OCI-LY3 (cell line): ENCODE data around the gene MCF2L2.

Experiments
- H2AFZ ChIP-seq: fragments of 200-600, 300-600 bp; shearing (Covaris generic); 2 replicates; pipeline ENCODE4 v1.6.0; 2014; ENCODE audit warnings: antibody characterized with exemption, low read depth, low read length
- H3K27ac ChIP-seq: fragments of 200-600, 300-600 bp; sonication (generic); 2 replicates; pipeline ENCODE4 v1.5.1; 2014; ENCODE audit warnings: mild to moderate bottlenecking, low read length, moderate library complexity, mixed read lengths
- H3K27me3 ChIP-seq: fragments of 200-600, 300-600 bp; sonication (generic); 2 replicates; pipeline ENCODE4 v1.6.1; 2014; ENCODE audit warnings: low read depth, low read length, mixed read lengths
- H3K36me3 ChIP-seq: fragments of 200-600, 300-600 bp; sonication (generic); replicated peaks from 2 replicates; pipeline ENCODE3; 2014; ENCODE audit warnings: low read depth, low read length, mixed read lengths
- H3K4me1 ChIP-seq: fragments of 300-600, 200-600 bp; sonication (generic); 2 replicates; pipeline ENCODE4 v1.6.1; 2014; ENCODE audit warnings: low read length, mixed read lengths
- H3K4me2 ChIP-seq: fragments of 200-600, 300-600 bp; sonication (generic); 2 replicates; pipeline ENCODE4 v1.6.1; 2014; ENCODE audit warnings: low read length, mixed read lengths
- H3K4me3 ChIP-seq: fragments of 300-600, 200-600 bp; sonication (generic); 2 replicates; pipeline ENCODE4 v1.5.1; 2014; ENCODE audit warnings: antibody characterized with exemption, mild to moderate bottlenecking, low read length, moderate library complexity
- H3K79me2 ChIP-seq: fragments of 300-600, 200-600 bp; shearing (Covaris generic); 2 replicates; pipeline ENCODE4 v1.6.1; 2014; ENCODE audit warnings: mild to moderate bottlenecking, low read length, mixed read lengths
- H3K9ac ChIP-seq: fragments of 300-600, 200-600 bp; shearing (Covaris generic); 2 replicates; pipeline ENCODE4 v1.6.0; 2014; ENCODE audit warnings: mild to moderate bottlenecking, low read length, moderate library complexity
- H3K9me3 ChIP-seq: fragments of 200-600, 300-600 bp; shearing (Covaris generic); 2 replicates; pipeline ENCODE4 v1.6.1; 2014; ENCODE audit warnings: low read length, mixed read lengths; ENCODE audit not compliant: insufficient read depth
- H4K20me1 ChIP-seq: fragments of 200-600, 300-600 bp; sonication (generic); 2 replicates; pipeline ENCODE4 v1.6.1; 2016; ENCODE audit warnings: low read length, mixed read lengths; ENCODE audit not compliant: insufficient read depth
- EZH2phosphoT487 ChIP-seq: fragments of 200-600 bp; shearing (Covaris generic); IDR thresholded peaks from 2 replicates; pipeline ENCODE4 v1.6.1; 2018; ENCODE audit warnings: antibody characterized with exemption, mixed run types, low read depth
- TF ChIP-seq, protein P1 (sequence below): fragments of 200-600, 300-600 bp; sonication (generic); IDR thresholded peaks from 2 replicates; pipeline ENCODE4 v1.5.1; 2014; ENCODE audit warnings: antibody characterized with exemption, low read length, low read depth

MCF2L2 gene

DNA sequence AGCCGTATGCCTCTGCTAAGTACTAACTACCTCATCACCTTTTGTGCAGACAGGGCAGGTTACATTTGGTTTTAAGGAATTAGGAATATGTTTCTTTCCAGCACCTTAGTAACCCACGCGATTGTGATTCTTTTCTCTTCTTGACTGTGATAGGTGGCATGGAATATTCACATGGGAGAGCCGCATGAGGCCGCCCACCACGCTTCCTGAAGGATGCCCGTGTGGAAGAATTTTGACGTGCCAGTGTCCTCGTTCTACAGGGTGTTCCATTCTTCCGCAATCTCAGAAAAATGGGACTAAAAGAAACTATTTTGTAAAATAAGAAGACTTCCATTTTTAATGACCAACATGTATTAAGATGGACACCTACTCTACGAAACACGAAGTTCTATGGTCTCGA, 159.1 kb downstream of the MCF2L2 start:
- H3K4me3 ChIP-seq, result no peak overlapping the region
- H3K27me3 ChIP-seq, result no peaks in the 10 kb centered on the region
- no peak overlapping the region for H2AFZ ChIP-seq
- no peaks in the 10 kb centered on the region for H4K20me1 ChIP-seq
- H3K4me1 ChIP-seq, result no peaks in the 10 kb centered on the region
- H3K27ac ChIP-seq, result no peak overlapping the region
- TF ChIP-seq, protein P1, sequence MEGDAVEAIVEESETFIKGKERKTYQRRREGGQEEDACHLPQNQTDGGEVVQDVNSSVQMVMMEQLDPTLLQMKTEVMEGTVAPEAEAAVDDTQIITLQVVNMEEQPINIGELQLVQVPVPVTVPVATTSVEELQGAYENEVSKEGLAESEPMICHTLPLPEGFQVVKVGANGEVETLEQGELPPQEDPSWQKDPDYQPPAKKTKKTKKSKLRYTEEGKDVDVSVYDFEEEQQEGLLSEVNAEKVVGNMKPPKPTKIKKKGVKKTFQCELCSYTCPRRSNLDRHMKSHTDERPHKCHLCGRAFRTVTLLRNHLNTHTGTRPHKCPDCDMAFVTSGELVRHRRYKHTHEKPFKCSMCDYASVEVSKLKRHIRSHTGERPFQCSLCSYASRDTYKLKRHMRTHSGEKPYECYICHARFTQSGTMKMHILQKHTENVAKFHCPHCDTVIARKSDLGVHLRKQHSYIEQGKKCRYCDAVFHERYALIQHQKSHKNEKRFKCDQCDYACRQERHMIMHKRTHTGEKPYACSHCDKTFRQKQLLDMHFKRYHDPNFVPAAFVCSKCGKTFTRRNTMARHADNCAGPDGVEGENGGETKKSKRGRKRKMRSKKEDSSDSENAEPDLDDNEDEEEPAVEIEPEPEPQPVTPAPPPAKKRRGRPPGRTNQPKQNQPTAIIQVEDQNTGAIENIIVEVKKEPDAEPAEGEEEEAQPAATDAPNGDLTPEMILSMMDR, result no peak
- TF ChIP-seq EZH2phosphoT487, result no peak
- H3K9ac ChIP-seq, result no peak overlapping the region
- H3K36me3 ChIP-seq, result no peaks in the 10 kb centered on the region
- H3K79me2 ChIP-seq, result no peaks in the 10 kb centered on the region
- no peaks in the 10 kb centered on the region for H3K9me3 ChIP-seq
- H3K4me2 ChIP-seq, result no peak overlapping the region

DNA sequence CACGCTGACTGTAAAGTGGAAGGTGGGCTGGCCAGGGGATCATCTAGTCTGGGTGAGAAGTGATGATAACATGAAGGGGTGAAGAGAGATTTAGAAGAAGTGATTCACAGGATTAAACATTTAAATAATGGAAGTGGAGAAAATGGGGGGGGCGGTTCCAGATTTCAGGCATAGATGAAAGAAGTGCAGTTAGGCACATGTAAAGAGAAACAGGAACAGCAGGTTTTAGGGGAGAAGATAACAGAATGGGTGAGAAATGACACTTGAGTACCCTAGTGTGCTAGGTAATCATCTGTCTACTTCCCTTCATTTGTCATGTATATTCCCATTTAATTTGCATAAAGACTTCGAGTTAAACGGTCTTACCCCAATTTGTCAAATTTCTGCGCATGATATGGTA, 160.1 kb downstream of the MCF2L2 start:
- no peaks in the 10 kb centered on the region for H4K20me1 ChIP-seq
- no peaks in the 10 kb centered on the region for H3K27me3 ChIP-seq
- no peak overlapping the region for H3K4me2 ChIP-seq
- H3K9ac ChIP-seq, result no peak overlapping the region
- H3K27ac ChIP-seq, result no peak overlapping the region
- no peak overlapping the region for H2AFZ ChIP-seq
- no peaks in the 10 kb centered on the region for H3K36me3 ChIP-seq
- no peaks in the 10 kb centered on the region for H3K9me3 ChIP-seq
- no peaks in the 10 kb centered on the region for H3K79me2 ChIP-seq
- no peaks in the 10 kb centered on the region for H3K4me1 ChIP-seq
- H3K4me3 ChIP-seq, result no peak overlapping the region
- TF ChIP-seq, protein P1, result no peak
- no peak for TF ChIP-seq EZH2phosphoT487

DNA sequence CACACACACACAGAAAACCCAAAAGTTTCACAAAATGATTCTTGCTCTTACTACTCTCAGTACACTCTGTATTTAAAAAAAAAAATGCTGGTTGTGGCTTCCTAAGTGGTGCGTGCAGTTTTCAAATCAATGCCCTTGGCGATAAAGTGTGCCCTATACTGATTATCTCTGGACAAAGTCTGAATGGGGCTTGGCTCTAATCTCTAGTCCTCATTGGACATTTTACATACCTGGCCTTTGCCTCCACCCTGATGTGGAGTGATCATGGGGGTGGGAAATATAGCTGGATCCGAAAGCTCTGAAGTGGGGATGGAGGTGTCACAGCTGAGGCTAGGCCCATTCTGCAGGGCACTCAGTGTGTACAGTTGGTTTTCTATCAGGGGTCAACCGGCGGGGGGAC, 161.3 kb downstream of the MCF2L2 start:
- Histone ChIP-seq H3K27ac (no peak overlapping the region), H3K4me2 (no peak overlapping the region), H3K36me3 (no peaks in the 10 kb centered on the region), H3K9me3 (no peaks in the 10 kb centered on the region), H2AFZ (no peak overlapping the region), H3K9ac (no peak overlapping the region), H3K79me2 (no peaks in the 10 kb centered on the region), H3K4me1 (no peaks in the 10 kb centered on the region), H3K4me3 (no peak overlapping the region), H4K20me1 (no peaks in the 10 kb centered on the region), H3K27me3 (no peaks in the 10 kb centered on the region)
- TF ChIP-seq, protein P1, result no peak
- no peak for TF ChIP-seq EZH2phosphoT487

DNA sequence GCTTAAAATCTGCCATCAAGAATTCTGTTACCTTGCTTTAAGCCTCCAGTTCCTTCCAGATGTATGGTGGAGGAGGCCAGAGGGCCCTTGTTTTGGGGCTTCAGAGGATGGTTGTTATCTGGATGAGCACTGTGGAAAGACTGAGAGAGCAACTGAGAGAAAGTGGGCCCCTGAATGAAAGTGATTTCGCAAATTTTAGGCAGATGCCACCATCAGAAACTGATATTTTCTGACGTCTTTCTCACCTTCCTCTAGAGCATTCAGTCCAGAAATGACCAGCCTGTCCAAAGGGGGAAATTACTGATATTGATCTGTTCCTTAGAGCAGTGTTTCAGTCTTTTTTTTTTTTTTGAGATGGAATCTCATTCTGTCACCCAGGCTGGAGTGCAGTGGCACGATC, 162.0 kb downstream of the MCF2L2 start:
- H3K27ac ChIP-seq, result no peak overlapping the region

More for the DNA sequence above, 162.0 kb downstream of the MCF2L2 start:
- Histone ChIP-seq H3K4me3 (no peak overlapping the region), H4K20me1 (no peaks in the 10 kb centered on the region), H3K27me3 (no peaks in the 10 kb centered on the region), H3K79me2 (no peaks in the 10 kb centered on the region), H3K9ac (no peak overlapping the region), H2AFZ (no peak overlapping the region), H3K36me3 (no peaks in the 10 kb centered on the region), H3K4me2 (no peak overlapping the region), H3K9me3 (no peaks in the 10 kb centered on the region), H3K4me1 (no peaks in the 10 kb centered on the region)
- no peak for TF ChIP-seq EZH2phosphoT487
- TF ChIP-seq, protein P1, result no peak
